Liver (tissue), 9 donors: ENCODE measurements around the gene P2RY10. TPM values are rescaled to one million over a fixed set of nuclear protein-coding genes. Genes with fewer than 3 reads are reported as not detected.

ENCODE experiments used
- DNase-seq: peaks from one replicate; pipeline ENCODE4 v3.0.0-alpha.2; 2017; ENCODE audit warnings: low spot score
- H3K27ac ChIP-seq, 2 donors: one replicate each; pipeline ENCODE4 v1.7.0; 2013; ENCODE audit warnings: inconsistent platforms in 2 of 2, low read length in 2 of 2, control low read depth in 1 of 2, low read depth in 1 of 2, mild to moderate bottlenecking in 1 of 2
- H3K27me3 ChIP-seq, 4 donors: one replicate each; pipeline versions ENCODE4 v1.6.1 to v1.7.0; 2013; ENCODE audit warnings: low read length in 3 of 4, inconsistent platforms in 1 of 4, mild to moderate bottlenecking in 1 of 4, moderate library complexity in 1 of 4; ENCODE audit not compliant: control insufficient read depth in 4 of 4, insufficient read depth in 4 of 4
- H3K36me3 ChIP-seq, 4 donors: one replicate each; pipeline versions ENCODE4 v1.6.1 to v1.7.0; 2013; ENCODE audit warnings: low read length in 3 of 4, mild to moderate bottlenecking in 3 of 4, low read depth in 1 of 4, moderate library complexity in 1 of 4; ENCODE audit not compliant: control insufficient read depth in 4 of 4, insufficient read depth in 3 of 4
- H3K4me1 ChIP-seq, 4 donors: one replicate each; pipeline versions ENCODE4 v1.6.1 to v1.7.0; 2013; ENCODE audit warnings: low read length in 3 of 4, mild to moderate bottlenecking in 3 of 4, moderate library complexity in 1 of 4; ENCODE audit not compliant: control insufficient read depth in 4 of 4, insufficient read depth in 4 of 4
- H3K4me3 ChIP-seq, 3 donors: one replicate each; pipeline versions ENCODE4 v1.6.1 to v1.7.0; 2013; ENCODE audit warnings: low read length in 3 of 3, control low read depth in 1 of 3, low read depth in 1 of 3, mild to moderate bottlenecking in 1 of 3
- H3K9ac ChIP-seq, 2 donors: one replicate each; pipeline ENCODE4 v1.7.0; 2013; ENCODE audit warnings: low read length in 2 of 2, mild to moderate bottlenecking in 2 of 2, moderate library complexity in 2 of 2, control low read depth in 1 of 2, low read depth in 1 of 2
- H3K9me3 ChIP-seq, 4 donors: one replicate each; pipeline versions ENCODE4 v1.6.1 to v1.7.0; 2013; ENCODE audit warnings: low read length in 3 of 4; ENCODE audit not compliant: control insufficient read depth in 4 of 4
- CTCF ChIP-seq: fragments of 150-350 bp; IDR thresholded peaks from 2 replicates; pipeline ENCODE4 v1.5.1; 2017; ENCODE audit warnings: improper control_type of control experiment, low read depth, low read length; ENCODE audit not compliant: missing input control
- EGR1 ChIP-seq, 2 donors: IDR thresholded peaks; 2 replicates each; pipeline ENCODE4 v1.6.1; 2016 to 2018; ENCODE audit warnings: antibody characterized with exemption in 2 of 2, low read depth in 2 of 2
- FOXA1 ChIP-seq: IDR thresholded peaks from 2 replicates; pipeline ENCODE4 v1.6.1; 2016; ENCODE audit warnings: antibody characterized with exemption
- FOXA2 ChIP-seq: IDR thresholded peaks from 2 replicates; pipeline ENCODE4 v1.6.1; 2016; ENCODE audit warnings: antibody characterized with exemption
- GABPA ChIP-seq, 2 donors: IDR thresholded peaks in 1 of 2; conservative IDR thresholded peaks in 1 of 2; 2 replicates each; pipeline ENCODE4 v1.6.1; 2016; ENCODE audit warnings: antibody characterized with exemption in 2 of 2, mild to moderate bottlenecking in 1 of 2, moderate library complexity in 1 of 2
- HNF4A ChIP-seq, 2 donors: conservative IDR thresholded peaks; 2 replicates each; pipeline ENCODE4 v1.6.1; 2016; ENCODE audit warnings: antibody characterized with exemption in 2 of 2, mild to moderate bottlenecking in 2 of 2
- HNF4G ChIP-seq: IDR thresholded peaks from 2 replicates; pipeline ENCODE4 v1.6.1; 2016; ENCODE audit warnings: antibody characterized with exemption
- JUND ChIP-seq, 2 donors: IDR thresholded peaks; 2 replicates each; pipeline ENCODE4 v1.6.1; 2016; ENCODE audit warnings: antibody characterized with exemption in 2 of 2
- RAD21 ChIP-seq, 2 donors: IDR thresholded peaks; 2 replicates each; pipeline ENCODE4 v1.6.1; 2016; ENCODE audit warnings: antibody characterized with exemption in 2 of 2, mild to moderate bottlenecking in 2 of 2
- RXRA ChIP-seq, 2 donors: IDR thresholded peaks; 2 replicates each; pipeline ENCODE4 v1.6.1; 2017 to 2018; ENCODE audit warnings: antibody characterized with exemption in 2 of 2, mild to moderate bottlenecking in 1 of 2
- SP1 ChIP-seq: IDR thresholded peaks from 2 replicates; pipeline ENCODE4 v1.6.1; 2018; ENCODE audit warnings: antibody characterized with exemption, mild to moderate bottlenecking
- TAF1 ChIP-seq: conservative IDR thresholded peaks from 2 replicates; pipeline ENCODE4 v1.6.1; 2016; ENCODE audit warnings: antibody characterized with exemption, mild to moderate bottlenecking
- YY1 ChIP-seq: IDR thresholded peaks from 2 replicates; pipeline ENCODE4 v1.6.1; 2016; ENCODE audit warnings: antibody characterized with exemption, mild to moderate bottlenecking
- ZBTB33 ChIP-seq: IDR thresholded peaks from 2 replicates; pipeline ENCODE4 v1.6.1; 2016; ENCODE audit warnings: antibody characterized with exemption
- WGBS: extraction: QIAGEN DNeasy Blood & Tissue Kit; methylation state at CpG from one replicate; pipeline ENCODE4 v1.1.7; 2013; 5-methylcytosine and 5-hydroxymethylcytosine counted together
- polyA plus RNA-seq, 2 donors: library from polyadenylated mRNA; stranded (reverse) in 1 of 2; unstranded in 1 of 2; fragments of 200-250 nt in 1 of 2; fragments of >200 nt in 1 of 2; fragmentation: Nextera tagmentation in 1 of 2; extraction: Ambion mirVana in 1 of 2; gene quantifications; one replicate each; pipeline versions ENCODE4 v1.2.1 to v1.2.3, GENCODE V29; 2013 to 2015
- total RNA-seq, 2 donors: library from RNA; depleted of rRNA; stranded (reverse); fragments of >200 nt; gene quantifications; one replicate each; pipeline ENCODE4 v1.2.3, GENCODE V29; 2014
- TF ChIP-seq, protein P1 (sequence below): IDR thresholded peaks from 2 replicates; pipeline ENCODE4 v1.6.1; 2016; ENCODE audit warnings: antibody characterized with exemption, mild to moderate bottlenecking
- TF ChIP-seq, protein P2 (sequence below): IDR thresholded peaks from 2 replicates; pipeline ENCODE4 v1.6.1; 2016; ENCODE audit warnings: antibody characterized with exemption
- TF ChIP-seq, protein P3 (sequence below): IDR thresholded peaks from 2 replicates; pipeline ENCODE4 v1.6.1; 2016; ENCODE audit warnings: antibody characterized with exemption
- donor health status: healthy.
- donor health status: healthy.
- donor health status: healthy.
- donor health status: healthy.
- donor health status: healthy.

Gene P2RY10
- total and polyA plus RNA-seq, 4 donors, result 0.17 to 1.8 (median 0.25) TPM

GRCh38 chrX:78958419-78959116, 13.4 kb downstream of the P2RY10 start:
- DNase-seq, result no peak
- H3K9me3 ChIP-seq, result no peaks in the 10 kb centered on the region
- H3K27me3 ChIP-seq, result no peaks in the 10 kb centered on the region
- H3K4me1 ChIP-seq, result no peaks in the 10 kb centered on the region
- no peak overlapping the region for H3K27ac ChIP-seq
- no peak overlapping the region for H3K9ac ChIP-seq
- WGBS, result 69% methylated on average over 2 of the region's 2 CpGs
- no peaks in the 10 kb centered on the region for H3K36me3 ChIP-seq
- H3K4me3 ChIP-seq, result no peak overlapping the region
- TF ChIP-seq FOXA1 (no peak), EGR1 (IDR thresholded peaks at IDR 0.05; ENCODE audit: low read depth in 2 of 2) (no peak), FOXA2 (no peak), TAF1 (no peak), SP1 (no peak), RAD21 (IDR thresholded peaks at IDR 0.05) (no peak), CTCF (no peak), RXRA (IDR thresholded peaks at IDR 0.05) (no peak), JUND (IDR thresholded peaks at IDR 0.05) (no peak), GABPA (IDR thresholded peaks at IDR 0.05 in 1 of 2, conservative IDR thresholded peaks at IDR 0.05 in 1 of 2) (no peak), YY1 (no peak), HNF4A (conservative IDR thresholded peaks at IDR 0.05) (no peak), ZBTB33 (no peak), HNF4G (no peak)
- TF ChIP-seq, protein P1, sequence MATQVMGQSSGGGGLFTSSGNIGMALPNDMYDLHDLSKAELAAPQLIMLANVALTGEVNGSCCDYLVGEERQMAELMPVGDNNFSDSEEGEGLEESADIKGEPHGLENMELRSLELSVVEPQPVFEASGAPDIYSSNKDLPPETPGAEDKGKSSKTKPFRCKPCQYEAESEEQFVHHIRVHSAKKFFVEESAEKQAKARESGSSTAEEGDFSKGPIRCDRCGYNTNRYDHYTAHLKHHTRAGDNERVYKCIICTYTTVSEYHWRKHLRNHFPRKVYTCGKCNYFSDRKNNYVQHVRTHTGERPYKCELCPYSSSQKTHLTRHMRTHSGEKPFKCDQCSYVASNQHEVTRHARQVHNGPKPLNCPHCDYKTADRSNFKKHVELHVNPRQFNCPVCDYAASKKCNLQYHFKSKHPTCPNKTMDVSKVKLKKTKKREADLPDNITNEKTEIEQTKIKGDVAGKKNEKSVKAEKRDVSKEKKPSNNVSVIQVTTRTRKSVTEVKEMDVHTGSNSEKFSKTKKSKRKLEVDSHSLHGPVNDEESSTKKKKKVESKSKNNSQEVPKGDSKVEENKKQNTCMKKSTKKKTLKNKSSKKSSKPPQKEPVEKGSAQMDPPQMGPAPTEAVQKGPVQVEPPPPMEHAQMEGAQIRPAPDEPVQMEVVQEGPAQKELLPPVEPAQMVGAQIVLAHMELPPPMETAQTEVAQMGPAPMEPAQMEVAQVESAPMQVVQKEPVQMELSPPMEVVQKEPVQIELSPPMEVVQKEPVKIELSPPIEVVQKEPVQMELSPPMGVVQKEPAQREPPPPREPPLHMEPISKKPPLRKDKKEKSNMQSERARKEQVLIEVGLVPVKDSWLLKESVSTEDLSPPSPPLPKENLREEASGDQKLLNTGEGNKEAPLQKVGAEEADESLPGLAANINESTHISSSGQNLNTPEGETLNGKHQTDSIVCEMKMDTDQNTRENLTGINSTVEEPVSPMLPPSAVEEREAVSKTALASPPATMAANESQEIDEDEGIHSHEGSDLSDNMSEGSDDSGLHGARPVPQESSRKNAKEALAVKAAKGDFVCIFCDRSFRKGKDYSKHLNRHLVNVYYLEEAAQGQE, result no peak
- TF ChIP-seq, protein P2, sequence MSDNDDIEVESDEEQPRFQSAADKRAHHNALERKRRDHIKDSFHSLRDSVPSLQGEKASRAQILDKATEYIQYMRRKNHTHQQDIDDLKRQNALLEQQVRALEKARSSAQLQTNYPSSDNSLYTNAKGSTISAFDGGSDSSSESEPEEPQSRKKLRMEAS, result no peak
- TF ChIP-seq, protein P3, sequence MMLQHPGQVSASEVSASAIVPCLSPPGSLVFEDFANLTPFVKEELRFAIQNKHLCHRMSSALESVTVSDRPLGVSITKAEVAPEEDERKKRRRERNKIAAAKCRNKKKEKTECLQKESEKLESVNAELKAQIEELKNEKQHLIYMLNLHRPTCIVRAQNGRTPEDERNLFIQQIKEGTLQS, result no peak
